Activated gamma-delta T cell treated with anti-CD3 and anti-CD28 coated beads, Interleukin-2, amount 50 U/mL, for 16 hours (primary cell): ENCODE results near the gene CD3G.
"Not testable (repeated sequence)": the region's sequence is repeated elsewhere in the genome, so short reads cannot be mapped to it uniquely, and the experiment has no call there.

ENCODE experiments used
- DNase-seq: peaks from one replicate; pipeline ENCODE4 v3.0.0-alpha.2; 2020; ENCODE audit warnings: low read depth

The CD3G gene

GRCh38 chr11:118343981-118344515 lies at the start of gene CD3G:
CD3G (plus strand) TSS chr11:118344344; CDS start chr11:118344424, 80 bp downstream.
- DNase-seq: peak; percentile 46

- DNase-seq: no peak
Measured at GRCh38 chr11:118295199-118295598, 48.9 kb upstream of the CD3G start.

- no peak for DNase-seq
Measured at GRCh38 chr11:118295815-118296454, 48.2 kb upstream of the CD3G start.

- no peak for DNase-seq
Measured at GRCh38 chr11:118301600-118302195, 42.4 kb upstream of the CD3G start.

GRCh38 chr11:118304227-118304567 lies 39.9 kb upstream of the CD3G start:
- no peak for DNase-seq

- DNase-seq: peak; percentile 46
Measured at GRCh38 chr11:118304568-118305248, 39.4 kb upstream of the CD3G start, which contains the start of gene CD3E. CD3E (plus strand) TSS chr11:118304730; CDS start chr11:118304953, 223 bp downstream.

- no peak for DNase-seq
Measured at GRCh38 chr11:118305726-118306125, 38.4 kb upstream of the CD3G start.

- no peak for DNase-seq
Measured at GRCh38 chr11:118306556-118306955, 37.6 kb upstream of the CD3G start.

- DNase-seq: not testable (repeated sequence)
Measured at GRCh38 chr11:118308995-118309528, 35.1 kb upstream of the CD3G start.

GRCh38 chr11:118310271-118310670 lies 33.9 kb upstream of the CD3G start:
- no peak for DNase-seq

GRCh38 chr11:118310781-118311485 lies 33.2 kb upstream of the CD3G start:
- DNase-seq: no peak

- no peak for DNase-seq
Measured at GRCh38 chr11:118311518-118311917, 32.6 kb upstream of the CD3G start.

GRCh38 chr11:118312328-118312727 lies 31.8 kb upstream of the CD3G start:
- no peak for DNase-seq

GRCh38 chr11:118313242-118313641 lies 30.9 kb upstream of the CD3G start:
- no peak for DNase-seq

- DNase-seq: no peak
Measured at GRCh38 chr11:118314988-118315411, 29.1 kb upstream of the CD3G start.

GRCh38 chr11:118318124-118318523 lies 26.0 kb upstream of the CD3G start:
- no peak for DNase-seq

- DNase-seq: no peak
Measured at GRCh38 chr11:118318581-118319336, 25.4 kb upstream of the CD3G start.

- DNase-seq: no peak
Measured at GRCh38 chr11:118319337-118319707, 24.8 kb upstream of the CD3G start.

- DNase-seq: no peak
Measured at GRCh38 chr11:118320515-118320914, 23.6 kb upstream of the CD3G start.

- DNase-seq: no peak
Measured at GRCh38 chr11:118321386-118322082, 22.6 kb upstream of the CD3G start.

GRCh38 chr11:118322721-118323120 lies 21.4 kb upstream of the CD3G start:
- DNase-seq: no peak
